ENCODE measurements around the gene CRYGC. TPM values are rescaled to one million over a fixed set of nuclear protein-coding genes. Genes with fewer than 3 reads are reported as not detected.

The CRYGC gene
- total and polyA plus RNA-seq, 2 of the 13 experiments (the other 11 are each of a cell fraction or from before 2014, with no cell fraction given): 0.20 to 0.27 TPM

DNA sequence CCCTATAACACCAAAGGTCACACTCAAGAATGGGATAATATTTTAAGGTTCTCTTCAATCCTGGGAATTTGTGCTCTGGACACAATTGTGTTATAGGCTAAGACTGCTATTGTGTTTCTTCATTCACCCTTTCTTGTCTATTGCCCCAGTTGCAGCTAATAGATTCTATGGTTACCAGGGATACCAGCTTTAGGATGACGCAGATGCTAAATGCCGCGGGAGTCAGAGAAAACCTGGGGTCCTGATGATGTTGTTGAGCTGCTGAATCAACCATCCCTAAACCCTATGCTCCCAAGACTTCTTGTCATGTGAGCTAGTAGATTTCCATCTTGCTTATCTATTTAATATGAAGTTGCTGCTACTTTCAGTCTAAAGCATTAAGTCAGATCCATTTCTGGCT lies 10.7 kb downstream of the CRYGC start:
- Histone ChIP-seq H3K9ac (ENCODE audit: insufficient read depth, low read depth, low read length) (no peak overlapping the region), H3K4me1 (ENCODE audit: insufficient read depth, low read length) (peaks cover 23% of the 10 kb centered on the region), H4K20me1 (ENCODE audit: insufficient read depth, low read length) (no peaks in the 10 kb centered on the region), H3K4me2 (ENCODE audit: low read depth, low read length) (no peak overlapping the region), H3K27ac (ENCODE audit: extremely low read length, insufficient read depth, low read length) (no peak overlapping the region), H3K9me3 (ENCODE audit: low read length) (no peaks in the 10 kb centered on the region), H3K4me3 (replicated peaks in 1 of 3; ENCODE audit: insufficient read depth in 1 of 3, low read depth in 2 of 3, low read length in 3 of 3) (no peak overlapping the region), H2AFZ (ENCODE audit: low read length) (no peak overlapping the region), H3K27me3 (ENCODE audit: control insufficient read depth in 1 of 2, insufficient read depth in 2 of 2, low read length in 2 of 2) (peaks cover 0 to 4% of the 10 kb centered on the region in 2 experiments; a peak in 1 of 5 replicates), H3K79me2 (ENCODE audit: insufficient read depth, low read length) (no peaks in the 10 kb centered on the region), H3K36me3 (replicated peaks in 1 of 2; ENCODE audit: control insufficient read depth in 1 of 2, insufficient read depth in 2 of 2, low read length in 2 of 2) (no peaks in the 10 kb centered on the region)
- ChIA-PET POLR2A (no interaction called here), CTCF (ENCODE audit: low intra/inter-chr PET ratio, low total read pairs) (no interaction called here)
- no peak for ATAC-seq
- no TSS peak for BruUV-seq (replicated peaks)
- no peak for TF ChIP-seq ZNF17 (CRISPR knock-in tag; IDR thresholded peaks at IDR 0.05)
- TF ChIP-seq ZNF670 (CRISPR knock-in tag; IDR thresholded peaks at IDR 0.05; ENCODE audit: borderline replicate concordance): no peak
- no peak for TF ChIP-seq RORA (CRISPR knock-in tag; IDR thresholded peaks at IDR 0.05)
- no peak for TF ChIP-seq PRDM4 (CRISPR knock-in tag; IDR thresholded peaks at IDR 0.05; ENCODE audit: borderline replicate concordance)
- TF ChIP-seq REL (CRISPR knock-in tag; conservative IDR thresholded peaks at IDR 0.05): no peak
- no peak for TF ChIP-seq FOXO1 (CRISPR knock-in tag; IDR thresholded peaks at IDR 0.05)
- no peak for TF ChIP-seq ZFP82 (CRISPR knock-in tag; IDR thresholded peaks at IDR 0.05; ENCODE audit: borderline replicate concordance)
- TF ChIP-seq ONECUT2 (CRISPR knock-in tag; IDR thresholded peaks at IDR 0.05): no peak
- in situ Hi-C loops (cut with HindIII; ENCODE audit: extremely low pct_ligation_motif_present, low pct_unique_long_range_greater_than_20kb) (no loop called here), intact Hi-C loops (cut with micrococcal nuclease; ENCODE audit: unreplicated experiment) (no loop called here)
- FAIRE-seq: no peak
- no peak for DNase-seq (ENCODE audit: low spot score)
- 94% methylated on average over 3 of the region's 3 CpGs for WGBS (ENCODE audit: low lambda C conversion rate)

All from HepG2 (cell line).